ENCODE results near the gene TSSK2. TPM values are rescaled to one million over a fixed set of nuclear protein-coding genes. Genes with fewer than 3 reads are reported as not detected.
A peak's percentile ranks its signal among the peaks of the same experiment; 100 is the strongest.

Gene TSSK2
- total and polyA plus RNA-seq, 2 experiments from 2014 or later, result not detected

- TF ChIP-seq CTCF (IDR thresholded peaks at IDR 0.05; ENCODE audit: poor library complexity), result no peak
- no peak for TF ChIP-seq EZH2phosphoT487 (IDR thresholded peaks at IDR 0.05; ENCODE audit: low read depth, severe bottlenecking, unreplicated experiment)
- TF ChIP-seq EZH2 (IDR thresholded peaks at IDR 0.05; ENCODE audit: borderline replicate concordance), result no peak
- H3K4me2 ChIP-seq, result peak overlapping the region; percentile 19
- H3K27me3 ChIP-seq, result no peaks in the 10 kb centered on the region
- H3K9me2 ChIP-seq (replicated peaks; ENCODE audit: insufficient read depth), result no peaks in the 10 kb centered on the region
- no peaks in the 10 kb centered on the region for H3K36me3 ChIP-seq (replicated peaks; ENCODE audit: insufficient read depth, low read depth)
- peaks cover 97% of the 10 kb centered on the region for H3K79me2 ChIP-seq
- DNase-seq (ENCODE audit: low spot score), result peak; percentile 63
- H3K4me1 ChIP-seq (ENCODE audit: insufficient read depth), result peaks cover 7% of the 10 kb centered on the region
- H3K4me3 ChIP-seq, result no peak overlapping the region
- H3K9me3 ChIP-seq (ENCODE audit: low read depth), result no peaks in the 10 kb centered on the region
- 59% methylated on average over 7 of the region's 7 CpGs for WGBS (ENCODE audit: low lambda C conversion rate, missing lambda C conversion rate)
- no peak overlapping the region for H2AFZ ChIP-seq
- H4K20me1 ChIP-seq (ENCODE audit: insufficient read depth, poor library complexity, severe bottlenecking), result peaks cover 97% of the 10 kb centered on the region
- H3K27ac ChIP-seq, result peak overlapping the region; percentile 67
Measured at GRCh38 chr22:19109198-19110063, 21.7 kb upstream of the TSSK2 start.

GRCh38 chr22:19110064-19110458 lies 21.0 kb upstream of the TSSK2 start:
- Histone ChIP-seq H3K4me3 (no peak overlapping the region), H3K9me3 (ENCODE audit: low read depth) (no peaks in the 10 kb centered on the region), H4K20me1 (ENCODE audit: insufficient read depth, poor library complexity, severe bottlenecking) (peaks cover 97% of the 10 kb centered on the region), H3K79me2 (peaks cover 97% of the 10 kb centered on the region), H3K27me3 (no peaks in the 10 kb centered on the region), H3K36me3 (replicated peaks; ENCODE audit: insufficient read depth, low read depth) (no peaks in the 10 kb centered on the region), H3K9me2 (replicated peaks; ENCODE audit: insufficient read depth) (no peaks in the 10 kb centered on the region), H3K4me1 (ENCODE audit: insufficient read depth) (peaks cover 7% of the 10 kb centered on the region), H2AFZ (no peak overlapping the region), H3K27ac (peak overlapping the region; percentile 56), H3K4me2 (peak overlapping the region; percentile 19)
- no peak for TF ChIP-seq EZH2phosphoT487 (IDR thresholded peaks at IDR 0.05; ENCODE audit: low read depth, severe bottlenecking, unreplicated experiment)
- WGBS (ENCODE audit: low lambda C conversion rate, missing lambda C conversion rate), result 61% methylated on average over 4 of the region's 4 CpGs
- DNase-seq (ENCODE audit: low spot score), result no peak

GRCh38 chr22:19110646-19111045 lies 20.5 kb upstream of the TSSK2 start:
- Histone ChIP-seq H3K27ac (no peak overlapping the region), H3K4me3 (no peak overlapping the region), H3K9me2 (replicated peaks; ENCODE audit: insufficient read depth) (no peaks in the 10 kb centered on the region), H3K4me1 (ENCODE audit: insufficient read depth) (peaks cover 7% of the 10 kb centered on the region), H3K36me3 (replicated peaks; ENCODE audit: insufficient read depth, low read depth) (no peaks in the 10 kb centered on the region), H4K20me1 (ENCODE audit: insufficient read depth, poor library complexity, severe bottlenecking) (peaks cover 97% of the 10 kb centered on the region), H3K9me3 (ENCODE audit: low read depth) (no peaks in the 10 kb centered on the region), H3K79me2 (peaks cover 97% of the 10 kb centered on the region), H3K27me3 (no peaks in the 10 kb centered on the region), H3K4me2 (no peak overlapping the region), H2AFZ (no peak overlapping the region)
- no peak for DNase-seq (ENCODE audit: low spot score)
- TF ChIP-seq EZH2phosphoT487 (IDR thresholded peaks at IDR 0.05; ENCODE audit: low read depth, severe bottlenecking, unreplicated experiment), result no peak

GRCh38 chr22:19111140-19111539 lies 20.0 kb upstream of the TSSK2 start:
- Histone ChIP-seq H3K4me2 (no peak overlapping the region), H3K4me3 (no peak overlapping the region), H3K36me3 (replicated peaks; ENCODE audit: insufficient read depth, low read depth) (no peaks in the 10 kb centered on the region), H3K79me2 (peaks cover 97% of the 10 kb centered on the region), H2AFZ (no peak overlapping the region), H3K9me3 (ENCODE audit: low read depth) (no peaks in the 10 kb centered on the region), H3K9me2 (replicated peaks; ENCODE audit: insufficient read depth) (no peaks in the 10 kb centered on the region), H4K20me1 (ENCODE audit: insufficient read depth, poor library complexity, severe bottlenecking) (peaks cover 97% of the 10 kb centered on the region), H3K4me1 (ENCODE audit: insufficient read depth) (peaks cover 7% of the 10 kb centered on the region), H3K27me3 (no peaks in the 10 kb centered on the region), H3K27ac (no peak overlapping the region)
- no peak for DNase-seq (ENCODE audit: low spot score)
- TF ChIP-seq EZH2 (IDR thresholded peaks at IDR 0.05; ENCODE audit: borderline replicate concordance) (no peak), EZH2phosphoT487 (IDR thresholded peaks at IDR 0.05; ENCODE audit: low read depth, severe bottlenecking, unreplicated experiment) (no peak), CTCF (IDR thresholded peaks at IDR 0.05; ENCODE audit: poor library complexity) (no peak)
- WGBS (ENCODE audit: low lambda C conversion rate, missing lambda C conversion rate), result 96% methylated on average over 3 of the region's 3 CpGs

All from hepatocyte (in vitro differentiated cells).